ENCODE measurements around the gene RXRG.

Gene RXRG

GRCh38 chr1:165365341-165365740 is 79.6 kb downstream of the RXRG start:
- 0 out of 2 replicates have a peak, but pooled peaks cover 3% of the 10 kb centered on the region for H4K20me1 ChIP-seq (ENCODE audit: insufficient read depth, low read length)
- H3K27me3 ChIP-seq (ENCODE audit: insufficient read depth, low read length, poor library complexity) = peaks cover 15% of the 10 kb centered on the region
- H3K9me3 ChIP-seq (ENCODE audit: insufficient read depth, low read length, severe bottlenecking) = no peaks in the 10 kb centered on the region
- H3K4me1 ChIP-seq (ENCODE audit: insufficient read depth, low read length) = no peaks in the 10 kb centered on the region
- no peak for TF ChIP-seq EZH2 (IDR thresholded peaks at IDR 0.05; ENCODE audit: borderline replicate concordance, low read depth, low read length, severe bottlenecking)
- TF ChIP-seq, protein P1, sequence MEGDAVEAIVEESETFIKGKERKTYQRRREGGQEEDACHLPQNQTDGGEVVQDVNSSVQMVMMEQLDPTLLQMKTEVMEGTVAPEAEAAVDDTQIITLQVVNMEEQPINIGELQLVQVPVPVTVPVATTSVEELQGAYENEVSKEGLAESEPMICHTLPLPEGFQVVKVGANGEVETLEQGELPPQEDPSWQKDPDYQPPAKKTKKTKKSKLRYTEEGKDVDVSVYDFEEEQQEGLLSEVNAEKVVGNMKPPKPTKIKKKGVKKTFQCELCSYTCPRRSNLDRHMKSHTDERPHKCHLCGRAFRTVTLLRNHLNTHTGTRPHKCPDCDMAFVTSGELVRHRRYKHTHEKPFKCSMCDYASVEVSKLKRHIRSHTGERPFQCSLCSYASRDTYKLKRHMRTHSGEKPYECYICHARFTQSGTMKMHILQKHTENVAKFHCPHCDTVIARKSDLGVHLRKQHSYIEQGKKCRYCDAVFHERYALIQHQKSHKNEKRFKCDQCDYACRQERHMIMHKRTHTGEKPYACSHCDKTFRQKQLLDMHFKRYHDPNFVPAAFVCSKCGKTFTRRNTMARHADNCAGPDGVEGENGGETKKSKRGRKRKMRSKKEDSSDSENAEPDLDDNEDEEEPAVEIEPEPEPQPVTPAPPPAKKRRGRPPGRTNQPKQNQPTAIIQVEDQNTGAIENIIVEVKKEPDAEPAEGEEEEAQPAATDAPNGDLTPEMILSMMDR (IDR thresholded peaks at IDR 0.05; ENCODE audit: borderline replicate concordance, extremely low read depth, low read length, poor library complexity, severe bottlenecking) = no peak
- H3K79me2 ChIP-seq (ENCODE audit: insufficient read depth, low read length) = no peaks in the 10 kb centered on the region
- no peak overlapping the region for H2AFZ ChIP-seq (ENCODE audit: low read depth, low read length)
- no peak for ATAC-seq (ENCODE audit: insufficient read depth, low read depth)
- no peak overlapping the region for H3K9ac ChIP-seq (ENCODE audit: low read depth, low read length)
- H3K4me3 ChIP-seq (ENCODE audit: low read depth in 1 of 2, low read length in 2 of 2) = no peak overlapping the region
- no peak for DNase-seq
- no peak overlapping the region for H3K27ac ChIP-seq (ENCODE audit: low read length)
- no peak overlapping the region for H3K4me2 ChIP-seq (ENCODE audit: insufficient read depth, low read length)
- no peaks in the 10 kb centered on the region for H3K36me3 ChIP-seq (ENCODE audit: insufficient read depth, low read length)

DNA sequence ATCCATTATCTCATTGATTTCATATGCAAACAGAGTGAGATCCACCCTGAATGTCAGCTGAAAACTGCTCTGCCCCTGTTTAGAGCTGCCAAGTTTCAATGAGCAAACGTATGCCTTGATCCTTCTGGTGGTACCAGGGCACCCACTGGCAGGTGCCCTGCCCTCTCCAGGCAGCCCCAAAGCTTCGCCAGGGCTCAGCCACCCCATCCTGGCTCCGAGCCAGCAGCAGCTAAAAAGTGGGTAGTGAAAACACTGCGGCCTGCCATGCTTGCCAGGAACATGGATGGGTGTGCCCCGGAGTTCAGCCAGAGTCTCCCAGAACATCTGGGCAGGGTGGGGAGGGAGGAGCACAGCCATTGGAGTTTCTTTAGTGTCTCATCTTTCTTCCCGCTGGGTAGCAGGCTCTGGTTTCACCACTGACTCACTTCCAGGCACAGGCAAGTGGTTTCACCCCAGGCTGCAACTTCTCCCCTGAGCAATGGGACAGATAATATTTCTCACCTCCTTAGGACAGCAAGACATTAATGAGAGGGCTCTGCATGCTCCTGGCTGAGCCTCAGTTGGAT is 80.3 kb downstream of the RXRG start:
- Histone ChIP-seq H2AFZ (ENCODE audit: low read depth, low read length) (no peak overlapping the region), H3K9me3 (ENCODE audit: insufficient read depth, low read length, severe bottlenecking) (no peaks in the 10 kb centered on the region), H3K27ac (ENCODE audit: low read length) (no peak overlapping the region), H3K9ac (ENCODE audit: low read depth, low read length) (no peak overlapping the region), H3K27me3 (ENCODE audit: insufficient read depth, low read length, poor library complexity) (peaks cover 15% of the 10 kb centered on the region), H3K4me2 (ENCODE audit: insufficient read depth, low read length) (no peak overlapping the region), H3K4me3 (ENCODE audit: low read depth in 1 of 2, low read length in 2 of 2) (no peak overlapping the region), H3K36me3 (ENCODE audit: insufficient read depth, low read length) (no peaks in the 10 kb centered on the region), H3K4me1 (ENCODE audit: insufficient read depth, low read length) (no peaks in the 10 kb centered on the region), H3K79me2 (ENCODE audit: insufficient read depth, low read length) (no peaks in the 10 kb centered on the region), H4K20me1 (ENCODE audit: insufficient read depth, low read length) (0 out of 2 replicates have a peak, but pooled peaks cover 3% of the 10 kb centered on the region)
- TF ChIP-seq EZH2 (IDR thresholded peaks at IDR 0.05; ENCODE audit: borderline replicate concordance, low read depth, low read length, severe bottlenecking) = no peak
- ATAC-seq (ENCODE audit: insufficient read depth, low read depth) (no peak), DNase-seq (no peak)

DNA sequence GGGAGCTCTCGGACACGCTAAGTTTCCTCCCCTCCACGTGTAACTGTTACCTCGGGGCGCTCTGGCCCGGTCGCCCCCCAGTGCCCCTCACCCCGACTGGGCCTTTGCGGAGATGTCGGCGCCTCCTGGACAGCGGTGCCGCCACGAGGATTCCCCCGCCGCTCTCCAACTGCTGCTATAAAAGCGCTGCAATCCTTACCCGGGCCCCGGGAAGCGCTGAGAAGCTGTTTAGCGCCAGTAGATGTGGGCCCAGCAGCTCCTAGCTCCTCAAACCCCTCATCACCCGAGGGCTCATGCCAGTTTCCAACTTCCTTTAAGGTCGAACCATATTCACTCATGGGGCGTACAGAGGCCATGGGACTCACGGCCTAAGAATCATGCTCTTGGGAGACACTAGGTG is 88.0 kb downstream of the RXRG start:
- DNase-seq = no peak
- H3K4me2 ChIP-seq (ENCODE audit: insufficient read depth, low read length) = no peak overlapping the region
- no peaks in the 10 kb centered on the region for H3K79me2 ChIP-seq (ENCODE audit: insufficient read depth, low read length)
- H4K20me1 ChIP-seq (ENCODE audit: insufficient read depth, low read length) = no peaks in the 10 kb centered on the region
- no peaks in the 10 kb centered on the region for H3K36me3 ChIP-seq (ENCODE audit: insufficient read depth, low read length)
- H3K27ac ChIP-seq (ENCODE audit: low read length) = no peak overlapping the region
- H3K27me3 ChIP-seq (ENCODE audit: insufficient read depth, low read length, poor library complexity) = peaks cover 4% of the 10 kb centered on the region
- H3K4me1 ChIP-seq (ENCODE audit: insufficient read depth, low read length) = no peaks in the 10 kb centered on the region
- no peaks in the 10 kb centered on the region for H3K9me3 ChIP-seq (ENCODE audit: insufficient read depth, low read length, severe bottlenecking)
- H2AFZ ChIP-seq (ENCODE audit: low read depth, low read length) = no peak overlapping the region
- H3K4me3 ChIP-seq (ENCODE audit: low read depth in 1 of 2, low read length in 2 of 2) = no peak overlapping the region
- H3K9ac ChIP-seq (ENCODE audit: low read depth, low read length) = no peak overlapping the region
- ATAC-seq (ENCODE audit: insufficient read depth, low read depth) = no peak
- TF ChIP-seq, protein P1 (IDR thresholded peaks at IDR 0.05; ENCODE audit: borderline replicate concordance, extremely low read depth, low read length, poor library complexity, severe bottlenecking) = no peak
- no peak for TF ChIP-seq EZH2 (IDR thresholded peaks at IDR 0.05; ENCODE audit: borderline replicate concordance, low read depth, low read length, severe bottlenecking)

- H3K4me3 ChIP-seq (ENCODE audit: low read depth in 1 of 2, low read length in 2 of 2) = no peak within 1 kb of the TSS
Measured at GRCh38 chr1:165355977-165356811, 88.7 kb downstream of the RXRG start, which contains the start of gene LMX1A. TSS of gene LMX1A (minus strand) at chr1:165356715. CDS start at chr1:165355559, 1,156 bp downstream.

More at GRCh38 chr1:165355977-165356811, 88.7 kb downstream of the RXRG start, which contains the start of gene LMX1A:
- Histone ChIP-seq H3K36me3 (ENCODE audit: insufficient read depth, low read length) (no peaks in the 10 kb centered on the region), H3K27me3 (ENCODE audit: insufficient read depth, low read length, poor library complexity) (peaks cover 2% of the 10 kb centered on the region), H3K4me2 (ENCODE audit: insufficient read depth, low read length) (no peak within 1 kb of the TSS), H3K79me2 (ENCODE audit: insufficient read depth, low read length) (no peaks in the 10 kb centered on the region), H3K9ac (ENCODE audit: low read depth, low read length) (no peak within 1 kb of the TSS), H3K27ac (ENCODE audit: low read length) (no peak within 1 kb of the TSS), H3K9me3 (ENCODE audit: insufficient read depth, low read length, severe bottlenecking) (no peaks in the 10 kb centered on the region), H2AFZ (ENCODE audit: low read depth, low read length) (no peak within 1 kb of the TSS), H3K4me1 (ENCODE audit: insufficient read depth, low read length) (no peaks in the 10 kb centered on the region), H4K20me1 (ENCODE audit: insufficient read depth, low read length) (no peaks in the 10 kb centered on the region)
- no peak for TF ChIP-seq EZH2 (IDR thresholded peaks at IDR 0.05; ENCODE audit: borderline replicate concordance, low read depth, low read length, severe bottlenecking)
- TF ChIP-seq, protein P1 (IDR thresholded peaks at IDR 0.05; ENCODE audit: borderline replicate concordance, extremely low read depth, low read length, poor library complexity, severe bottlenecking) = no peak
- DNase-seq (no peak), ATAC-seq (ENCODE audit: insufficient read depth, low read depth) (no peak)
